HuH-7.5 (cell line): ENCODE data around the gene CCR4.
"Not testable (repeated sequence)": the region's sequence is repeated elsewhere in the genome, so short reads cannot be mapped to it uniquely, and the experiment has no call there.

Experiments used
- DNase-seq: peaks from one replicate; pipeline ENCODE4 v3.0.0; 2011; ENCODE audit warnings: low spot score

CCR4 gene

GRCh38 chr3:32951410-32951811 is at the start of gene CCR4:
Gene CCR4 (plus strand): TSS chr3:32951644. CDS start chr3:32953423, 1,779 bp downstream.
- DNase-seq: no peak

GRCh38 chr3:32902887-32903371 is 48.5 kb upstream of the CCR4 start:
- not testable (repeated sequence) for DNase-seq

GRCh38 chr3:32903953-32904352 is 47.5 kb upstream of the CCR4 start:
- DNase-seq: no peak

DNA sequence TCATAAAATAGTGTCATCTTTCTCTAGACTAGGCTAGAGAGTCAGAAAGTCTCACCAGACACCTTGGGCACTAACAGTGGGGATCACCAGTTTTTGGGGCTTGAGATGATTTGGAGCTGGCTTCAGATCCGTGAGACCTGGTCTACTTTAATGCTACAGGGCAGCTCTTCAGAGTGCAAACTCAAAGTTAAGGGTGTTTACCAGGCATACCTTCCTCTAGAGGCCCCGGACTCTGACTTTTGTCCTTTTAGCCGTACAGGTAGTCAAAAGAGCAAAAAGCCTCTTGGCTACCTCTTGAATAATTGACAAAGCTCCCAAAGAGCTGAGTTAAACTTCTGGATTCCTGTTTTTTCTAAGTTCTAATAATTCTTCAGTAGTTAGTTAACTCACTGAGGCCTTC is 41.4 kb upstream of the CCR4 start:
- no peak for DNase-seq

GRCh38 chr3:32910954-32911353 is 40.5 kb upstream of the CCR4 start:
- no peak for DNase-seq

GRCh38 chr3:32912046-32912445 is 39.4 kb upstream of the CCR4 start:
- DNase-seq: no peak

GRCh38 chr3:32913790-32914446 is 37.5 kb upstream of the CCR4 start:
- no peak for DNase-seq

DNA sequence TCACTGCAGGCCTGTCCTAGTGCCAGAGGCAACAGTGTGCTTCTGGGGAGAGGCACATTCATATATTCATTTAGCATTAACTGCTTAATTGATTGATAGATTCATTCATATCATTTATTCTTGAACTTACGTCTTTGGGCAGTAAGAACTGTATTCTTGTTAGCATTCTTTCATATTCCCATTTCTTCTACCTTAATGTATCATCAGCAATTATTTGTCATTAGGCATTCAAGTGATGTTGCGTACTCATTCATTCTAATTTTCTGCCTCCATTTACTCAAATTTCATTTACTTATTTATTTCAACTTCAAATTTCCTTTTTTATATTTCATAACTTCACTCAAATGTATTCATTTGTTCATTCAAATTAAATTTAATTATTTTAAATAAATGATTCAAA is 31.5 kb upstream of the CCR4 start:
- DNase-seq: no peak

DNA sequence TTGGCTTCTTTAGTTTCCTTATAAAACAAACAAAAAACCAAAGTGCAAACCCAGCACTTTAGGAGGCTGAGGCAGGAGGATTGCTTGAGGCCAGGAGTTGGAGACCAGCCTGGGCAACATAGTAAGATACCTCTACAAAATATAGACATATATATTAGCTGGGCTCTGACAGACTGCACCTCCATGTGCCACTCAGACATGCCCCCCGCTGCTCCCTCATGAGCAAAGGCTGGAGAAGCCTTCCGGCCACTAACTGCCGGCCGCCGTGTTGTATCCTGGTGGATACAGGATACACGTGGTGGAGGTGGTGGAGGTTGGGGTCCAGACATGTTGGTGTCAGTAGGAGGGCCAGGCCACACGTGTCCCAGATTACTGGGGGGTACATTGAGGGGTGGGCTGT is 29.4 kb upstream of the CCR4 start:
- no peak for DNase-seq

DNA sequence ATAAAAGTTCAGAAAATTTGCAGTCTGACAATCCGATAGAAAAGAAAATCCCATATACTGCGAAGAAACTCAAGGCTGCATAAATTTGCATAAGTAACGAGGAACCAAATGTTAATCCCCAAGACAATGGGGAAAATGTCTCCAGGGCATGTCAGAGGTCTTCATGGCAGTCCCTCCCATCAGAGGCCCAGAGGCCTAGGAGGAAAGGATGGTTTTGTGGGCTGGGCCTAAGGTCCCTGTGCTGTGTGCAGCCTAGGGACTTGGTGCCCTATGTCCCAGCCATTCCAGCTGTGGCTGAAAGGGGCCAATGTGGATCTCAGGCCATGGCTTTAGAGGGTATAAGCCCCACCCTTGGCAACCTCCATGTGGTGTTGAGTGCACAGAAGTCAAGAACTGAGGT is 21.3 kb upstream of the CCR4 start:
- DNase-seq: no peak

DNA sequence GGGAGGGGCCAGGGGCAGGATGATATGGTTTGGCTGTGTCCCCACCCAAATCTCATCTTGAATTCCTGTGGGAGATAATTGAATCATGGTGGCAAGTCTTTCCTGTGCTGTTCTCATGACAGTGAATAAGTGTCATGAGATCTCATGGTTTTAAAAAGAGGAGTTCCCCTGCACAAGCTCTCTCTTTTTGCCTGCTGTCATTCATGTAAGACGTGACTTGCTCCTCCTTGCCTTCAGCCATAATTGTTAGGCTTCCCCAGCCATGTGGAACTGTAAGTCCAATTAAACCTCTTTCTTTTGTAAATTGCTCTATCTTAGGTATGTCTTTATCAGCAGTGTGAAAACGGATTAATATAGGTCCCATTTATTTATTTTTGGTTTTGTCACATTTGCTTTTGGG is 20.2 kb upstream of the CCR4 start:
- not testable (repeated sequence) for DNase-seq

- no peak for DNase-seq
These were observed 17.2 kb upstream of the CCR4 start for GRCh38 chr3:32934150-32934742.

GRCh38 chr3:32937331-32937730 is 14.1 kb upstream of the CCR4 start:
- peak; percentile 43 for DNase-seq

- DNase-seq: not testable (repeated sequence)
These were observed 11.7 kb upstream of the CCR4 start for GRCh38 chr3:32939531-32940284.

GRCh38 chr3:32940726-32941125 is 10.7 kb upstream of the CCR4 start:
- no peak for DNase-seq

DNA sequence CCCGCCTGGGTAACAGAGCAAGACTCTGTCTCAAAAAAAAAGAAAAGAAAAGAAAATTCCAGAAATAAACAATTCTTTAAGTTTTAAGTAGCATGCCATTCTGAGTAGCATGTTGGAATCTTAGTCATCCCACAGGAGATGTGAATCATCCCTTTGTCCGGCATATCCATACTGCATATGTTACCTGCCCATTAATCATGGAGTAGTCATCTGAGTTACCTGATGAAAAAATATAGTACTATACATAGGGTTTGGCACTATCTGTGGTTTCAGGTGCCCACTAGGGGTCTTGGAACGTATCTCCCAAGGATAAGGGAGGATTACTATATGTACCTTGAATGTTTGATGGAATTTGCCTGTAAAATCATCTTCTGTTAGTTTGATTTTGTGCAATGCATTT is 6.3 kb upstream of the CCR4 start:
- no peak for DNase-seq

GRCh38 chr3:32945598-32945997 is 5.8 kb upstream of the CCR4 start:
- DNase-seq: not testable (repeated sequence)

DNA sequence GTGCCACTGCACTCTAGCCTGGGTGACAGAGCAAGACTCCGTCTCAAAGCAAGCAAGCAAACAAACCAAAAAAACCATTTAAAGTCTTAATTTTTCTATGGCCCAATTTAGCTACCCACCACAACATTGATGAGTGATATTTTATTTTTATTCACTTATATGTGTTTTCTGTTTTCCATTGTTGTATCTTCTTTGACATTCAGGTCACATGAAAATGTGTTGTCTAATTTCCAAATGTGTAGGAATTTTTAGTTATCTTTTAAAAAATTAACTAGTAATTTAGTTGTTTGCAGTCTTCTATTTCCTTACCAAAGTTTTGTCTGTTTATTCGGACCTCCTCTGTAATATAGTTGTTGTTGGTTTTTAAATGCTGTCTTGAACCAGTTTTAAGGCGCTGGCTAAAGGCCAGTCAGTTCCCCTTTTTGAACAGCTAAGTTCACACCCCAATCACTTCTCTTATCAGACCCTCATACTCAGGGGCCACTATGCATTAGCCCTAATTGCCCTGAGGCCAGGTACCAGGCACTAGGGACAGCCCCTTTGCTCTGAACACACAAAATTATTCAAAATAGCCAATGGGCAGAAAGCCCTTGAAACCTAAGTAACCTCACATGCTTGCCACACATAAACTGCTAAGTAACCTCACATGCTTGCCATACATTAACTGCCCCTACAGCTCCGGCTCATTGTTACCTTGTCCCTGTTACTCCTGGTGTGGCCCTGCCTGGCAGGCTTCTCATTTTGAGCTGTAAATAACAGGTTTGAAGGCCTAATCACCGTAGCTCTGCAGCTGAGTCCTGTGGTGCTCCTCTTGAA is 4.3 kb upstream of the CCR4 start:
- no peak for DNase-seq

DNA sequence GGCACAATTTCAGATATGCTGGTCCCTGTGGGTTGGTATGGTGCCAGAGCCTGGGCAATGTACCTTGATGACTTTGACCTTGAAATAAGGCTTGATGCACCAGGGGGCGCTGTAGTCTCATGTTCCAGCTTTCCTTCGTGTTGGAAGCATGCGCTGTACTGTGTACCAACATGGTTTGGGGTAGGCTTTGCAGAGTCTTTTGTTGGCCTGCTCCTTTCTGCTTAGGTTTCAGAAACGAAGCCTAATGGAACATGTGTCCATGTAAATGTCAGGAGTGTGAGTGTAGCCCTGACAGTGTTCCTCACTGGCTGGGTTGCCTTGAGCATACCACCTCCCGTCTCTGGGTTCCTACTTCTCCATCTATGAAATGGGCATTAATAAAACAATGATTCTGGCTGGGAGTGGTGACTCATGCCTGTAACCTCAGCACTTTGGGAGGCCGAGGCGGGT is 3.6 kb upstream of the CCR4 start:
- peak; percentile 43 for DNase-seq

GRCh38 chr3:32948625-32949445 is 2.6 kb upstream of the CCR4 start:
- no peak for DNase-seq

GRCh38 chr3:32950516-32950915 is 928 bp upstream of the CCR4 start:
- no peak for DNase-seq
